Activated CD4-positive, alpha-beta T cell treated with anti-CD3 and anti-CD28 coated beads for 4 hours (primary cell): Measurements from ENCODE around the gene PTPN21.
A peak's percentile ranks its signal among the peaks of the same experiment; 100 is the strongest.

Source experiments
- DNase-seq, 2 donors: peaks; one replicate each; pipeline ENCODE4 v3.0.0-alpha.2; 2020

PTPN21 gene

GRCh38 chr14:88503754-88504406 lies 50.9 kb downstream of the PTPN21 start:
- no peak for DNase-seq

DNA sequence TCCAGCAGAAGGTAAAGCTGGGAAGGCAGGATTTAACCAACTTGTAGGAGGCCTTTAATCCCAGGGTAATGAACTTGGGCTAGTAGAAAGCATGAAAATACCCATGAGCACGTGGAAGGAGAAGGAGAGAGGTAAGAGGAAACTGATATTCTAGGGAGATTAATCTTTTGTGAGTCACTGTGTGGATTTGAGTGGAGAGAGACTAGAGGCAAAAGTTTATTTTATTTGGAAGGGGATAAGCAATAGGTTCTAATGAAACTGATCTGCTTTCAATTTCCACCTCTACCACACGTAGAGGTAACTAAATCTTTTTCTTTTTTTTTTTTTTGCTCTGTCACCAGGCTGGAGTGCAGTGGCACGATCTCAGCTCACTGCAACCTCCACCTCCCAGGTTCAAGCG lies 52.1 kb downstream of the PTPN21 start:
- DNase-seq, result no peak

DNA sequence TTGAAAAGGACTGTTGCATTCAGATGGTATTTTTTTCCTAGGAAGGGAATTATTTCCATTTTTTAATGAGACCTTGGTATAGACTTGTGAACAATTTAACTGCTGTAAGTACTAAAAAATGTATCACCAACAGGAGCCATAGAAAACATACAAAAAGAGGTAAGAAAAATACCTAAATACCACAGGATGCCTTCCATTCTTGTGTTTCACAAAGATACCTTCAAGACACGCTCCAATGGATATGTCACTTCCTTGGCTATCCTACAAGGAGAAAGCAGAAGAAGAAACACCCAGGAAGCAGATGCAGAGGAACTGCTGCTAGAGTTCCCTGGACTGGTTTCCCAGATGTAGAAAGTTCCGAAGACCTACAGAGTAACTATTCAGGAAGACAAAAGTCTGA lies 54.2 kb downstream of the PTPN21 start:
- DNase-seq, result no peak

DNA sequence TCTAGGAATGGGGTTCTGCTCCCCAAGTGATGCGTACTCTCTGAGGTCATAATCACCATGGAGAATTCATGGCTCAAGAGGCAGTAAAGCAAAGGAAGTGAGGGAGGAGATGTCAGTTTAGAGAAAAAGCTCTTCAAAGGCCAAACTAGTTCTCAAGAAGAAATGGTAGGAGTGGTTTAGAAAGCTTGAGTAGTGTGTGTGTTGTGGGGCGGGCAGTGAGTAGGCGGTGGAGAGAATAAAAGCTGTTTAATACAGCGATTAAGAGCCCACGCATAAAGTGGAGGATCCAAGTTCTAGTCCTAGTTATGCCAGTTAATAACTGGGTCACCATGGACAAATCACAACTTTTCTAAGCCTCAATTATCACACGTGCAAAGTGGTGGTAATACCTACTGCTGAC lies 55.6 kb downstream of the PTPN21 start:
- no peak for DNase-seq

- DNase-seq, result no peak
Measured at GRCh38 chr14:88496414-88496813, 58.4 kb downstream of the PTPN21 start.

DNA sequence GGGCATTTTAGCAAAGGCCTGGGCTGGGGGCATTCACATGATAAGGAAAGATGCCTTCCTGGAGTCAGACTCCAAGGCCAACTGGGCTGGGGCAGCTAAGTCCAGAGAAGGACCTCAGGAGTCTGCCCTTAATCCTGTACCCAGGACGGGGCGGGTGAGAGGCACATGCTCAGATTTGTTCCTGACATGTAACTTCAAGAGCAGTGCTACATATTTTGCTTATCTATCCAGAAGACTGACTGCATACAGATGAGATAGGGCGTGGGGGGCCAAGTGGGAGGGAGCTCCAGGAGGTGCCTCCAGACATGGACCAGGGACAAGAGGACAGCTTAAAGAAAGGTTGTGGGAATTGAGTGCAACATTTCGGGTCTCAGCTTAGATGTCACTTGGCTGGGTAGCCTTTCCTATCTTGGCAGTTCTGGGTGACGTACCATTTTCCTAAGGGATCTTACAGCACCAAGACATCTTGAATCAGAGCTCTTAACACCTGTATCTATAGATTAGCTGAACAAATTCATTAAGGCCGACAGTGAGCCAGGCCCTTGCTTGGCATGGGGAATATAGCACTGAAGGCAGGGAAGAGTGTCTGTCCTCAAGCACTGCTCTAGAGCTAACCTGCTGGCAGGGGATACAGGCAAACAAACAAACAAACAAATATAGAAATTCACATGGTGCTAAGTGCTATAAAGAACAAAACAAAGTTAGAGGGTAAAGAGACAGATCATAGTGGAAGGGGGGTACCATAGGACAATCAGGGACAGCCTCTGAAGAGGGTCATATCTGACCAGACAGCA lies 61.2 kb downstream of the PTPN21 start:
- no peak for DNase-seq

- peak; percentile 49 to 74 for DNase-seq
Measured at GRCh38 chr14:88492272-88493089, 62.3 kb downstream of the PTPN21 start.

GRCh38 chr14:88490168-88490567 lies 64.6 kb downstream of the PTPN21 start:
- no peak for DNase-seq

DNA sequence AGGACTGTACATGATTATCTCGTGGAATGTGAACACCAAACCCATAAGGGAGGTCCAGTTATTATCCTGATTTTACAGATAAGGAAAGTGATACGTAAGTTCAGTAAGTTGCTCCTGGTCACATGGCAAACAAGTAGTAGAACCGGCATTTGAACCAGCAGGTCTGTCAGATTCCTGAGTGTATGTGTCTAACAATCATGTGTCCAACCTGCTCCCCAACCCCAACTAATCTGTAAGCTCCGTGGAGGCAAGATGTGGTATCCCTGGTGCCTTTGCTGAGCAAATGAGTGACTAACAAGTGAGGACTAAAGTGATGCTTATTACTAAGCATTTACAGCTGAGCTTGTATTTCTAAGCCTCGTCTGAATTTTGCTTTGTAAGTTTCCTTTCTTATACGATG lies 65.9 kb downstream of the PTPN21 start:
- DNase-seq, result no peak

DNA sequence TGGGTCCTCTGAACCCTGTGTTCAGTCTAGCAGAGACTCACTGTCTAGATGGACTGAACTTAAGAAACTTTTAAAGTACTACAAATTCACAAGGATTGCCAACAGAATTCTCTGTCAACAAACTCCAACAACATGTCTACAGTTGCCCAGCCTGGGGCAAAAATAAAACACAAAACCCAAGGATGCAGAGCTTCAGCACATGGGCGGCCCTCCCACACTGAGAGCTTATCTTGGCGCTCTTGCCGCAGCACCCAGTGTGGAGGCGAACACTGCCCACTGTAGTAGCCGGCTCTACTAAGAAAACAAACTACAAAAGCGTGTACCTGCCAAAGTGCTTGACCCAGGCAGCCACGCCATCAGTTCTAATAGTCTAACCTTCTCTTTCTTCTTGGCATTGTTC lies 66.7 kb downstream of the PTPN21 start:
- DNase-seq, result no peak

DNA sequence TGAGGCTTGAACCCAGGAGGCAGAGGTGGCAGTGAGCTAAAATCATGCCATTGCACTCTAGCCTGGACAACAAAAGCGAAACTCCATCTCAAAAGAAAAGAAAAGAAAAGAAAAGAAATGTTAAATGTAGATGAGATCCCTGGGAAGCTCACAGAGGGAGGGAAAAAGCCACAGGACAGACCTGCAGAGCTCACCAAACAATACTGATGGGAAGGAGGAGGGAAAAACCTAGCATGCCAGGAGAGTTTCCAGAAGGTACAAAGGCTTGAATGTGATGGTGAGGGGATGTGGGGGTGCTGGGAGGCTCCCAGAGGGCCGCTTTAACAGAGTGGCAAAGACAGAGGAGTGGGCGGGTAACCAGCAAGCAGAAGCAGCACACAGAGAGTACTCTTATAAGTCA lies 72.3 kb downstream of the PTPN21 start:
- DNase-seq, result no peak

DNA sequence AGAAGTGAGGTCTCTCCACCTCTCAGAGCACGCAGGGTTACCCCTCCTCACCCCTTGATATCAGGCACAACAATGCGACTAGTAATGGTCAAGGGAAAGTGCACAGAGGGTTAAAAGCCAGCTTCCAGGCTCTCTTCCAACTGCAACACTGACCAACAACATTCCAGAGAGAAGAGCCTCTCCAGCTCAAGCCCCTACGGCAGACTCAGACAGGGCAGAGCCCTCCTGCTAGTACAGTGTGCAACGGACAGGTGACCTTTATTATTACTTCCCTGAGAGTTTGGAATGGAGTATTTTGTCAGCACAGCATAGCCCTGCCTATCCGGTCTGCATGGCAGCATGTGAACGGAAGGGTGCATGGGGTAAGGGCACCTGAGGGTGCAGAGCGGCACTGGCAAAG lies 73.0 kb downstream of the PTPN21 start:
- DNase-seq, result no peak

DNA sequence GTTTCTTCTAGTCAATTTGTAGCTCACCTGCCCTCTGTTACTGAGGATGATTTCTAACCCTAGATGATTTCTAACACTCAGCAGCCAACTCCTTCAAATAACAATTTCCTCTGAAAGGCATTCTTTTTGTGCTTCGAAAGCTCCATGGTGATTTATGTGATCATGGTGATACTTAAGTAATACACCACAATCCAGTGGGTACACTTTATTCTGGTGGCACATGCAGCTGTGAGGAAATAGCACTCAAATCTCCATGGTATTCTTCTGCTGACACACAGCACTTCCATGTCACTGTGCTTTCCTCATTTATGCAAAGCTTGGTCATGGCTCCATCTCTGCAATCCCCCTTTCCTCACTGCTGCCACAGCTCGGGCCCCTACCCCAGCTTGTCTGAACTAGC lies 73.7 kb downstream of the PTPN21 start:
- DNase-seq, result no peak

- no peak for DNase-seq
Measured at GRCh38 chr14:88479574-88479987, 75.2 kb downstream of the PTPN21 start.

- no peak for DNase-seq
Measured at GRCh38 chr14:88478931-88479330, 75.9 kb downstream of the PTPN21 start.

GRCh38 chr14:88477513-88478250 lies 77.1 kb downstream of the PTPN21 start:
- no peak for DNase-seq

DNA sequence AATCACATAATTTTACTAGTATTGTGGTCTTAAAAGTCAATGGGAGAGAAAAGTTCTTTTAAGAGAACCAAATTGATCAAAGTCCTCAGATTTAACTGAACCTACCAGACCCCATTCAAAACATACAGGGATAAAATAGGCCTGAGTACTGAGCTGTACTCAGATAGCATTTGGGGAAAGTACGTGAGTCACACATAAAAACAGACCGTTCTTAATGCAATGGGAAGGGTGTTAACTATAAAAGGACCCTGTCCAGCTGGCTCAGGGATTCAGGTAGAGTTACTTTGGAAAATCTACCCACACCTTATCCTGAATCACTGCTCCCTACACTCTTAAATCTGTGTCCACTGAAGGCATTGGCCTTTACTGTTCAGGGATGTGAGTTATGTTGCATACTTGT lies 78.0 kb downstream of the PTPN21 start:
- DNase-seq, result no peak

GRCh38 chr14:88476214-88476774 lies 78.5 kb downstream of the PTPN21 start:
- DNase-seq, result no peak

- no peak for DNase-seq
Measured at GRCh38 chr14:88473791-88474190, 81.0 kb downstream of the PTPN21 start.

DNA sequence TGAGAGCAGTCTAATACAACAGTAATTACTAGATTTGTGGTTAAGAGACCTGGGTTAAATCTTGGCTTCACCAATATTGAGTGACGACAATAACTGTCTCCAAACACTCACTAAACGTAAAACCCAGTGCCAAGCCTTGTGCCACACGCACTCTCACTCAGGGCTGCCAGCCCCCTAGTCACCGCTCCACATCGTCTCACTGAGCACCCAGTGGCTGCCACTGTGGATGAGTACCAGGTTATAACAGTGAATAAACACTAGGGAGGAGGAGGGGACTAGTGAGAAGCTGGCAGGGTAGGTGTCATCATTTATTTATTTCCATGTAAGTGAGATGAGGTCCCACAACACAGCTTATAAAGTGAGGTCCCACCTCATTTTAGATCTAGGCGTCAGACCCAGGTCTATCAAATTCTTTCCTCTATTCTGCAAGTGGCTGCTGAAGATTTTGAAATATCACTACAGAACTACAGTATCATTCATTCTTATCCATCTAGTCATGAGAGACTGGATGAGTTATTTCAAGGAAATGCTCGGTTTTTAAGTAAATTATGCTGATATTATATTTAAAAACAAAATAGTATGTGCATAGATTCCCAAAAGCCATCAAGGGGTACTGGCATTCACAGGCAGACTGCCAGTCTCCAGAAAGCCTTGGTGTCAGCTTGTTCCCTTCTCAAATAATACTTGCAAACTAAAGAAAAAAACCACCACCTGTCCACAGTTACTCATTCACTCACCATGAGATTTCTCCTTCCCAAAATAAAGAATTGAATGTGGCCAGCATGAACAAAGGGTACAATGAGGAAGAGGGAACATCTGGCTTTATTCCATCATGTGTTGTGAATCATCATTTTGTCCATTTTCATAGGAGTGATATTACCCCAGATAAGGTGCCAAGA lies 84.0 kb downstream of the PTPN21 start:
- no peak for DNase-seq

DNA sequence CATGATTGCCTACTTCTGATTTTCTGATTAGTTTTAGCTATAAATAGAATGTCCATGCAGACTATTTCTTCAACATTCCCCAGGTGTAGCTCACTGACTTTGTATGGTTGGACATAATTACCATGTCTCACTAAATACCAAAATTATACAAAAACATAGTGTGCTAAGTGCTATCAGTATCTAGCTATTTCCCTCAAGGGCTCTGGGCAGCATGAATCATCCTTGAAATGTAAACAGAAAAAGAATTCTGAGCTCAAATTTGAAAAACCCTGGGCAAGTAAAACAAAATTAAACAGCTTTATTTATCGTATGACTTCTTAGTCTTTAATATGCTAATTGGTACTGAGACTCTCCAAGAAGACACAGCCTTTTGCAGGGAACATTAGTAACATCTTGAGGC lies 86.4 kb downstream of the PTPN21 start:
- no peak for DNase-seq

DNA sequence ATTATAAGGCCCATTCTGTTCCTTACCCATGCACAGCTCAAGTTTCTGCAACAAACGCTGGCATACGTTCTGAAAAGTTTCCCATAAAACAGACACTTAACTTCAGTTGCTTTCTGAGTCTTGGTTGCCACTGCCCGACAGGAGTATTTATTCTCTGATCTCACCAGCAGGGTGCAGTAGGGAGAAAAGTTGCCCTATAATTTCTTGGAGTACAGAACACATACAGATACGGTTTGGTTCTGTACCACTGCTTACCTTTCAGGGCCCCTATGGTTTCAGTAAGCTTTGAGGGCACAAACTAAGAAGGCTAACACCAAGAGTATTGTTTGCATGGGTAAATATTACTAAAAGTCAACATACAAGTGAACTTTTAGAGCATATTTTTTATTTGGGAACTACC lies 91.5 kb downstream of the PTPN21 start:
- DNase-seq, result no peak
